CD4-positive, alpha-beta T cell (primary cell): Measurements from ENCODE around the gene SEBOX. TPM values are rescaled to one million over a fixed set of nuclear protein-coding genes. Genes with fewer than 3 reads are reported as not detected.

Experiments used
- ATAC-seq: fragments of 200-7000 bp; cut with Tn5 transposase; one replicate; pipeline ENCODE4 v1.10.0; 2022; ENCODE audit warnings: mild to moderate bottlenecking; ENCODE audit not compliant: poor library complexity
- CTCF ChIA-PET: fragments of 350-600 bp; sonication (Branson Sonifier 250); formaldehyde crosslinking; loops from one replicate; lab custom pipeline; 2021; ENCODE audit warnings: antibody characterized with exemption, inconsistent platforms; lab: Charles Lee
- POLR2A ChIA-PET: fragments of 350-600 bp; sonication (Branson Sonifier 250); formaldehyde crosslinking; loops from one replicate; lab custom pipeline; 2021; ENCODE audit warnings: antibody characterized with exemption, inconsistent platforms; lab: Charles Lee
- DNase-seq, 14 experiments: peaks; one replicate each; pipeline ENCODE4 v3.0.0-alpha.2; 2013 to 2020; ENCODE audit warnings: mixed read lengths in 2 of 14
- H3K27ac ChIP-seq, 2 donors: one replicate each; pipeline versions ENCODE4 v1.5.1 to v1.7.0; 2013; ENCODE audit warnings: low read length in 2 of 2, low read depth in 1 of 2, mild to moderate bottlenecking in 1 of 2
- H3K27me3 ChIP-seq, 2 experiments: 1 replicate in 1 of 2; 2 replicates in 1 of 2; pipeline versions ENCODE4 v1.6.1 to v1.7.0; 2013; ENCODE audit warnings: low read length in 2 of 2, control low read depth in 1 of 2, mild to moderate bottlenecking in 1 of 2, moderate library complexity in 1 of 2; ENCODE audit not compliant: insufficient read depth in 2 of 2, control insufficient read depth in 1 of 2
- H3K36me3 ChIP-seq: one replicate; pipeline ENCODE4 v1.6.1; 2013; ENCODE audit warnings: low read length, control low read depth; ENCODE audit not compliant: insufficient read depth
- H3K4me1 ChIP-seq: one replicate; pipeline ENCODE4 v1.6.1; 2013; ENCODE audit warnings: low read length, control low read depth; ENCODE audit not compliant: insufficient read depth
- H3K4me3 ChIP-seq: one replicate; pipeline ENCODE4 v1.5.1; 2013; ENCODE audit warnings: mild to moderate bottlenecking, low read length, moderate library complexity
- H3K9me3 ChIP-seq, 2 experiments: 1 replicate in 1 of 2; 2 replicates in 1 of 2; pipeline versions ENCODE4 v1.6.1 to v1.7.0; 2013; ENCODE audit warnings: low read length in 2 of 2, mild to moderate bottlenecking in 2 of 2, control low read depth in 1 of 2, moderate library complexity in 1 of 2; ENCODE audit not compliant: control insufficient read depth in 1 of 2, insufficient read depth in 1 of 2
- H3K27ac Mint-ChIP-seq: one replicate; pipeline ENCODE4 v1.8.0; 2020; ENCODE audit warnings: mixed read lengths
- H3K27me3 Mint-ChIP-seq: one replicate; pipeline ENCODE4 v1.8.0; 2021; ENCODE audit warnings: mixed read lengths
- H3K36me3 Mint-ChIP-seq: one replicate; pipeline ENCODE4 v1.8.0; 2021; ENCODE audit warnings: low read depth, mixed read lengths
- H3K4me1 Mint-ChIP-seq: one replicate; pipeline ENCODE4 v1.8.0; 2021; ENCODE audit warnings: low read depth, mixed read lengths
- H3K4me3 Mint-ChIP-seq: one replicate; pipeline ENCODE4 v1.8.0; 2020; ENCODE audit warnings: mild to moderate bottlenecking, mixed read lengths
- H3K9me3 Mint-ChIP-seq: one replicate; pipeline ENCODE4 v1.8.0; 2020; ENCODE audit warnings: mixed read lengths
- CTCF ChIP-seq: fragments of 200-600 bp; IDR thresholded peaks from one replicate; pipeline ENCODE4 v1.8.0; 2022; ENCODE audit warnings: antibody characterized with exemption, mild to moderate bottlenecking
- intact Hi-C, 2 experiments: fragments of 100-400 bp; cut with DNase I in 1 of 2; cut with micrococcal nuclease in 1 of 2; formaldehyde crosslinking; loops; one replicate each; pipeline versions ENCODE4 v1.15.1 to v1.9.0; 2023 to 2025; cut with DNase I, micrococcal nuclease
- total RNA-seq, 174 experiments: library from RNA in 2 of 174; stranded (reverse) in 2 of 174; gene quantifications; one replicate each; pipeline ENCODE4 v1.2.3 and lab custom pipeline; 2021 to 2026

Gene SEBOX
- total RNA-seq, 2 experiments from 2014 or later = not detected

GRCh38 chr17:28391401-28391800 lies 26.4 kb upstream of the SEBOX start:
- intact Hi-C loops = no loop called here
- no peaks in the 10 kb centered on the region for H3K4me1 Mint-ChIP-seq
- Histone ChIP-seq H3K27me3 (no peaks in the 10 kb centered on the region), H3K4me1 (no peaks in the 10 kb centered on the region), H3K27ac (no peak overlapping the region), H3K36me3 (peaks cover 79% of the 10 kb centered on the region), H3K4me3 (no peak overlapping the region), H3K9me3 (no peaks in the 10 kb centered on the region)
- no peak overlapping the region for H3K27ac Mint-ChIP-seq
- ChIA-PET CTCF (no interaction called here), POLR2A (no interaction called here)
- no peaks in the 10 kb centered on the region for H3K9me3 Mint-ChIP-seq
- ATAC-seq (no peak), DNase-seq (no peak)
- H3K36me3 Mint-ChIP-seq = peaks cover 74% of the 10 kb centered on the region
- H3K4me3 Mint-ChIP-seq = no peak overlapping the region
- no peaks in the 10 kb centered on the region for H3K27me3 Mint-ChIP-seq
- no peak for TF ChIP-seq CTCF

GRCh38 chr17:28390984-28391383 lies 26.0 kb upstream of the SEBOX start:
- DNase-seq = no peak
- no peak for ATAC-seq
- Mint-ChIP-seq H3K27ac (no peak overlapping the region), H3K36me3 (peaks cover 73% of the 10 kb centered on the region), H3K9me3 (no peaks in the 10 kb centered on the region), H3K4me3 (no peak overlapping the region), H3K4me1 (peaks cover under 1% of the 10 kb centered on the region), H3K27me3 (no peaks in the 10 kb centered on the region)
- H3K27ac ChIP-seq = no peak overlapping the region
- peaks cover 2% of the 10 kb centered on the region for H3K4me1 ChIP-seq
- no peak for TF ChIP-seq CTCF
- no peaks in the 10 kb centered on the region for H3K9me3 ChIP-seq
- CTCF ChIA-PET = no interaction called here
- intact Hi-C loops = no loop called here
- no peaks in the 10 kb centered on the region for H3K27me3 ChIP-seq
- no peak overlapping the region for H3K4me3 ChIP-seq
- peaks cover 75% of the 10 kb centered on the region for H3K36me3 ChIP-seq
- POLR2A ChIA-PET = no interaction called here

GRCh38 chr17:28390563-28390962 lies 25.6 kb upstream of the SEBOX start:
- POLR2A ChIA-PET = no interaction called here
- no peaks in the 10 kb centered on the region for H3K9me3 ChIP-seq
- H3K36me3 ChIP-seq = peaks cover 71% of the 10 kb centered on the region
- CTCF ChIA-PET = no interaction called here
- H3K9me3 Mint-ChIP-seq = no peaks in the 10 kb centered on the region
- no peak overlapping the region for H3K27ac ChIP-seq
- H3K27me3 ChIP-seq = no peaks in the 10 kb centered on the region
- no peak overlapping the region for H3K4me3 Mint-ChIP-seq
- intact Hi-C loops = no loop called here
- H3K4me1 Mint-ChIP-seq = peaks cover 4% of the 10 kb centered on the region
- H3K4me3 ChIP-seq = no peak overlapping the region
- H3K27ac Mint-ChIP-seq = no peak overlapping the region
- H3K36me3 Mint-ChIP-seq = peaks cover 69% of the 10 kb centered on the region
- no peaks in the 10 kb centered on the region for H3K27me3 Mint-ChIP-seq
- TF ChIP-seq CTCF = no peak
- no peak for DNase-seq
- peaks cover 7% of the 10 kb centered on the region for H3K4me1 ChIP-seq
- ATAC-seq = no peak
